GM12892 (cell line): ENCODE results near the gene ETS1.

Source experiments
- DNase-seq: peaks from one replicate; pipeline ENCODE4 v3.0.0; 2011; ENCODE audit not compliant: insufficient read length
- FAIRE-seq: peaks from 2 replicates; lab custom pipeline; 2011; peaks lifted over from hg19 to GRCh38; lab: Jason Lieb, UNC
- POLR2A ChIP-seq: IDR thresholded peaks from 2 replicates; pipeline ENCODE4 v1.6.1; 2011; ENCODE audit warnings: low read depth, low read length, control low read depth
- POLR2AphosphoS5 ChIP-seq: IDR thresholded peaks from 2 replicates; pipeline ENCODE4 v1.6.1; 2011; ENCODE audit warnings: low read depth, low read length, control low read depth
- TAF1 ChIP-seq: IDR thresholded peaks from 2 replicates; pipeline ENCODE4 v1.6.1; 2011; ENCODE audit warnings: low read depth, mild to moderate bottlenecking, control low read depth, low read length, borderline replicate concordance

Gene ETS1

DNA sequence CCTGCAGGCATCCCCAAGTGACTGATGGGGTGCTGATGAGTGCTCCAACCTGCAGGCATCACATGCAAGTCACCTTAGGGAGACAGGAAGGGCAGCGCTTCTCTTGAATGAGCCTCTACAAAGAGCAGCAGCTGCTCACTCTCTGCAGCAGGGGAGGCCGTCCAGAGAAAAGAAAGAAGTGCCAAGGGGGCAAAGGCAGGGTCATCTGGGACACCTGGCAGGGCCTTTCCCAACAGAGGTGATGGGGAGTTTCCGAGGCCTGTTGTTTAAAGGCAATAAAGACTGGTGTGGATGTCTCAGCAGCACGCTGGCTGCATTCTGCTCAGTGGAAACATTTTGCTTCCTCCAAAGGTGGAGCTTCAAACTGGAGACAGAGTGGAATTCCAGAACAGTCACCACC, 113.7 kb downstream of the ETS1 start:
- DNase-seq (no peak), FAIRE-seq (no peak)
- TF ChIP-seq TAF1 = no peak
- 0 out of 2 replicates have a peak, but pooled peaks have one; percentile 21 for TF ChIP-seq POLR2AphosphoS5
- TF ChIP-seq POLR2A = peak; percentile 17; the same call in 1 of the 2 replicates

DNA sequence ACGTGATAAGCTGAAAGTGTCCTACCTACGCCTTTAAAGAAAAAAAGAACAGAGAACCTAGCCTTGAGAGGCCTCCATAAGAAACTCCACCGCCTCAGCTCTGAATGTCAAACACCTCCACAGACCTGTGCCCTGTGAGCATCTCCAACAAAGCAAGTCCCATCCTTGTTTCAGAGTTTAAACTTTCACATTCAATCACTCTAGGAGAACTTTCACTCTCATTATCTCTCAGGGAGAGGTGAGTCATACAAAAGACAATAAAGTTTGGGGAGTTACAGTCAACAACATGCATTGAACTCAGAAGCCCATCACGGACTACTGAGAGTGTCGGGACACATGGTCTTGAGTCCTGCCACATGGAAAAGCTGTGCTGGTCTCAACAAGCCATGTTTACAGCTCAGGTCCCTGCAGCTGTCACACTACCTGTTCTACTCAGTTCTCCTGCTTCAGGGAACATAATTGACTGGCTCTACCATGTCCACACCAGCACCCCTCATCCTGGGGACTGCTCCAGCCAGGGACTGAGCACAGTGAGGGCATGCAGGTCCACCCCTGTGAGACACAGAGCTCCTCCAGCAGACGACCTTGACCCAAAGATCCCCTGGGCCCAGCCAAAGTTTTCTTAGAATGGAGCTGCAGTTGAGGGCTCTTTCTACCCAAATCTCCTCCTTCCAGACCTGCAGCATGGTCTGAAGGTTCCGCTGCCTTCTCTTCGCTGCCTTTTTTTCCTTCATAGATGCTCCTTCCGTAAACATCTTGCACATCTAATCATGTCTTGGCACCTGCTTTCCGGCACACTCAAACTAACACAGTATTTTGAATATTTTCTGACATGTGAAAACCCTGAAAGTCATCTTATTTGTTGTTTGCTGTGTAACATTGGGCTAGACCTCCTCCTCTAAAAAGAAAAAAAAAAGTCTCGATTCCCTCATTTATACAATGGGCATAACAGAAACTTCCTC, 114.9 kb downstream of the ETS1 start:
- no peak for DNase-seq
- FAIRE-seq = no peak
- TF ChIP-seq POLR2A (peak; percentile 70), POLR2AphosphoS5 (peak; percentile 73), TAF1 (0 out of 2 replicates have a peak, but pooled peaks have one; percentile 37)

GRCh38 chr11:128471138-128471661, 116.2 kb downstream of the ETS1 start:
- TF ChIP-seq POLR2A (peak; percentile 72), TAF1 (no peak), POLR2AphosphoS5 (peak; percentile 36; the same call in 1 of the 2 replicates)
- DNase-seq (no peak), FAIRE-seq (peak; percentile 100)

DNA sequence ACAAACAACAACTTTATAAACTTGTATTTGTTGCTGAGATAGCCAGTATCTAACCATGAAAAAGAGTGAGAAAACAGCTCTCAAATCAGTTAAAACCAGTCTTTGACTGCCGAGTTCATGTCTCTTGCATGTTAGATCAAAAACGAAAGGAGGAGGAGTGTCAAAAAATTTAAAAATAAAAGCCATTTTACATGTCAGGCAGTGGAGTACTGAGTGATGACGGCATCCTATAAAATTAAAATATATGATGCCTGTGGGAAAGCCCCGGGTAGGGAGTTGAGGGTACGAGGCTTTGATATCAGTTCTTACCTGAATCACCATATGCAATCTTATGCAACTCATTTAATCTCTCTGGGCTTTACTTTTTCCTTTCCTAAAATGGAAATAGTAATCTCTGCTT, 117.3 kb downstream of the ETS1 start:
- no peak for DNase-seq
- TF ChIP-seq TAF1 (no peak), POLR2A (no peak), POLR2AphosphoS5 (no peak)
- no peak for FAIRE-seq

- TF ChIP-seq POLR2AphosphoS5 = 0 out of 2 replicates have a peak, but pooled peaks have one; percentile 29
- no peak for TF ChIP-seq POLR2A
- FAIRE-seq = peak; percentile 99
Measured at GRCh38 chr11:128469220-128469619, 118.1 kb downstream of the ETS1 start.

DNA sequence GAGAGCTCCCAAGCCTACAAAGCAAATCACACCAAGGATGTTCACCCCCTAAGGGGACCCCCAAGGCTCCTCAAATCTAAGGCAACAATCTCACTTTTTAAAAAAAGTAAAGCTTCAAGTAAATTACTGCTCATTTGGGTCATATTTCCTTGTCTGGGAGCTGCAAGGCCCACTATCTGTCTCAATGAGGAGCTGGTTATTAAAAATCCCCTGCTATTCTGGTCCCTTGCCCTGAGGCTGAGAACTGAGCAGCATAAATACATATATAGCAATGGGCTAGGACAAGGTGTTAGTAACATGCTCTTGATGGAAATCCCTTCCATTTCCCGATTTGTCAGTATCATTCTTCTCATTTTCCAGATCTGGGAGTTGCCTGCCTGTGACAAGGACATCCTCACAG, 119.2 kb downstream of the ETS1 start:
- no peak for TF ChIP-seq POLR2AphosphoS5
- no peak for TF ChIP-seq TAF1
- TF ChIP-seq POLR2A = no peak
- DNase-seq (no peak), FAIRE-seq (no peak)

More at GRCh38 chr11:128469220-128469619, 118.1 kb downstream of the ETS1 start:
- peak; percentile 41 for DNase-seq

- TF ChIP-seq POLR2A (no peak), POLR2AphosphoS5 (no peak), TAF1 (no peak)
- no peak for FAIRE-seq
- DNase-seq = no peak
Measured at GRCh38 chr11:128467610-128468041, 119.7 kb downstream of the ETS1 start.

DNA sequence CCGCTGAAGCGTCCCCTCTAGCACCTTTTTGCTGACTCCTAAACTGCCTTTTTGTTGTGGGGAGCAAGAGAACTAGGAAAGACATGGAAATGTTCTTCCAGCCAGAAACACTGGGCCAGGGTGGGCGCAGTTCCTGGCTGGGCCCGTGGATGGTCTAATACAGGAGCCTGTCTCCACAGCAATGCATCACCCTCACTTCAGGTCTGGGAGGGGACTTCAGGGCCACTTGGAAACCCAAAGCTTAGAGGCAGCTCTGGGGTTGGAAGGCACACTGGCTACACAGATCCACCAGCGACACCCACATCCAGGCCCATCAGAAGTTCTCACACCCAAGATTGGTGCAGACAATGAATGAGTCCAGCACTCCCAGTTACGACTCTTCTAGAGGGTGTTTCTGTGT, 120.3 kb downstream of the ETS1 start:
- FAIRE-seq (no peak), DNase-seq (no peak)
- TF ChIP-seq POLR2AphosphoS5 (no peak), POLR2A (no peak), TAF1 (no peak)

- no peak for TF ChIP-seq POLR2AphosphoS5
- TF ChIP-seq POLR2A = no peak
- no peak for TF ChIP-seq TAF1
- FAIRE-seq (no peak), DNase-seq (no peak)
Measured at GRCh38 chr11:128465946-128466705, 121.2 kb downstream of the ETS1 start.

DNA sequence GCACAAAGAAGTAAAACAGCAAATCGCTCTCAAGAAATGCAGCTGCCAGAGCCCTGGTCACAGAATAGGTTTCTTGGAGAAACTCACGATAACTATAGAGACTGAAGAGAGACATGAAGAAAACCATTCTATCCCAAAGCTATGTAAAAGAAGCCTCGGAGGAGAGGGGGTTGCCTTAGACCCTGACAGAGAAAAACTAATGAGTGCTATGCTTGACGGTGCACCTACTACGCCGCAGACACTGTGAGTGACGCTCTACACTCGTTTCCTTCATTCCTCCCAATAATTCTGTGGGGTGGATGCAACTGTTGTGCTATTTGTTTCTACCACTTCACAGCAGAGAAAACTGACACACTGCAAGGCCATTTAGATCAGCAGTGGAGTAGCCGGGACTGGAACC, 121.8 kb downstream of the ETS1 start:
- no peak for TF ChIP-seq TAF1
- TF ChIP-seq POLR2AphosphoS5 = no peak
- TF ChIP-seq POLR2A = no peak
- FAIRE-seq (peak; percentile 50), DNase-seq (no peak)

DNA sequence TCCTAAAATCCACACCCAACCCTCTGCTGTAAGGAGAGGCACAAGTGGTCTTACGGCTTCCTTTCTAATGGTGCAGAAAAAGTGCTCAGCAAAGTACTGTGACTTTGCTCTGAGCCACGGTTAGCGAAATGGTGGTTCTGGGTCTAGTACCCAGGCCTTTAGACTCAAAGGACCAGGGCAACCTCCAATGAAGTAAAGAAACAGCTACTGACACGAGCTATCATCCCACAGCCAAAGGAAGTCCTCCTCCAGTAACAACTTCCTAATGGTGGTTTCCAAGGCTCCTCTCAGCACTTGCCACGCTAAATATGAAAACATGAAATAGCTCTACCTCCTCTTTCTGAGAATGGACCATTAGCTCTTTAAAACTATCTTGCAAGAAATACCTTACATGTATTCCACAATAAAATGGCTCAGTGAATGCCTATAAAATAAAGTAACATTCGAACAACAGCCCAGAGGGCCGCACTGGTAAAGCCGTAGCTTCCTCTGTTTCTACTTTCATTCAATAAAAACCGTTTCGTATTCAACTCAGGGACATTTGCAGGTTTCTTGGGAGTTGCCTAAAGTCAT, 122.4 kb downstream of the ETS1 start:
- no peak for DNase-seq
- TF ChIP-seq POLR2A (no peak), POLR2AphosphoS5 (no peak), TAF1 (no peak)
- FAIRE-seq = no peak
